Measurements from ENCODE around the gene CACHD1.

- TF ChIP-seq POLR2A (IDR thresholded peaks at IDR 0.05; ENCODE audit: borderline replicate concordance, extremely low read depth, insufficient read depth, insufficient read length) (no peak), FOSL1 (IDR thresholded peaks at IDR 0.05; ENCODE audit: low read depth) (no peak), EZH2phosphoT487 (IDR thresholded peaks at IDR 0.05; ENCODE audit: borderline replicate concordance) (no peak), CTCF (IDR thresholded peaks at IDR 0.05 in 2 of 3, conservative IDR thresholded peaks at IDR 0.05 in 1 of 3; ENCODE audit: borderline replicate concordance in 1 of 3, insufficient read depth in 1 of 3, low read depth in 2 of 3, low read length in 2 of 3) (no peak), SIN3A (IDR thresholded peaks at IDR 0.05; ENCODE audit: low read depth) (no peak), EZH2 (IDR thresholded peaks at IDR 0.05) (no peak), YY1 (IDR thresholded peaks at IDR 0.05; ENCODE audit: extremely low read depth, insufficient replicate concordance, low read depth, low read length) (no peak), ZFX (IDR thresholded peaks at IDR 0.05) (no peak), CBX3 (IDR thresholded peaks at IDR 0.05; ENCODE audit: low read depth) (no peak), POLR2AphosphoS5 (IDR thresholded peaks at IDR 0.05; ENCODE audit: low read depth, low read length) (no peak), JUND (IDR thresholded peaks at IDR 0.05) (no peak), ATF3 (IDR thresholded peaks at IDR 0.05) (no peak), ELF1 (IDR thresholded peaks at IDR 0.05; ENCODE audit: borderline replicate concordance, low read depth) (no peak)
Measured at GRCh38 chr1:64683419-64683818, 213.5 kb downstream of the CACHD1 start.

Data from HCT116 (cell line).